Measurements from ENCODE around the gene TBCA. TPM values are rescaled to one million over a fixed set of nuclear protein-coding genes. Genes with fewer than 3 reads are reported as not detected.
"Not testable (repeated sequence)": the region's sequence is repeated elsewhere in the genome, so short reads cannot be mapped to it uniquely, and the experiment has no call there.

The TBCA gene
- total RNA-seq, 1 experiment from 2014 or later: 54.9 TPM

DNA sequence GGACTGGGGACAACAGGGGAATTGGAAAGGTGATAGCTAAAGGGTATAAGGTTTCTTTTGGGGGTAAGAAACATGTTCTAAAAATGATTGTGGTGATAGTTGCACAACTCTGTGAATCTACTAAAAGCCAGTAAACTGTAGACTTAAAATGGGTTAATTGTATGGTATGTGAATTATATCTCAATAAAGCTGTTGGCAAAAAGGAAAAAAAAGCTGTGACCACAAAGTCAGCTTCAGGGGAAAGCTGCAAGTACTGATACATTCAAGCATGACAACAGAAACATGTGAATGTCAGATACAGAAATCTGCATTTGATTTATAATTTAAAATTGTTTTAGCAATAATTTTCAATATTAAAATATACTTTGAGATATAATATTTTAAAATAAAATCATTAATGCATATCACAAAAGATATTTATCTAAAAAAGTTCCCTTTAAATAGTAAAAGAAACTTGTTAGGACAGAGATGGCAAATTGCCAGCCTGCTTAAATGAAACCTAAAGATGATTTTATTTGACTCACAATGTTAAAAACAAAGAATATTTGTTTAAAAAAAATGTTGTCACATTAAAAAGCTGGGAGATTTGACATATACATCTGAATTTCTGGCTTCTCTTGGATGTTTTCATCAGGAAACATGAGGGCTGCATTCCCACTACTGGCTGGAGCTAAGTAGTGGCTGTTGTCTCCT lies 66.0 kb downstream of the TBCA start:
- no peak for DNase-seq (ENCODE audit: low spot score)

DNA sequence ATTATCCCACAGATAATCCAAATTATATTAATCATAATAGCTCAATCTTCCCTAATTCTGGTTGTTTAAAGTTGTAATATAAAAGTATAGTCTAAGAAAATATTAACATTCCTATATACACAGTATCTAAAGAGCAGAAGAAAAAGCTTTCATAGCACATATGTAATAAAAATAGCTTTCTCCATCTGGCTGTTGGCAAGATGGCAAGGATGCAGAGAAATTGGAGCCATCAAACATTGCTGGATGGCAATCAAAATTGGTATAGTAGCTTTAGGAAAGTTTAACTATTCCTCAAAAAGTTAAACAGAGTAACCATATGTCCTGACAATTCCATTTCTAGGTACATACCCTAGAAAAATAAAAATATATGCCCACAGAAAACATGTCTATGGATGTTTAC lies 66.8 kb downstream of the TBCA start:
- DNase-seq (ENCODE audit: low spot score): no peak

DNA sequence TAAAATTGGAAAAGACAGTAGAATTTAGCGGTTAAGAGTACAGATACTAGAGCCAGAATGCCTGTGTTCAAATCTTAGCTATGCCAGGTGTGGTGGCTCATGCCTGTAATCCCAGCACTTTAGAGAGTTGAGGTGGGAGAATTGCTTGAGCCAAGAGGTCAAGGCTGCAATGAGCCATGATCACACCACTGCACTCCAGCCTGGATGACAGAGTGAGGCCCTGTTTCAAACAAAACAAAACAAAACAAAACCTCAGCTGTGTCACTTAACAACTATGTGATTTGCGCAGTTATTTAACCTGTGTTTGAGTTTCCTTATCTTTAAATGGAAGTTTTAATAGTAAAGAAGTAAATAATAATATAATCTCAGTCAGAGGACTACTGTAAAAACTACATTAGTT lies 68.3 kb downstream of the TBCA start:
- DNase-seq (ENCODE audit: low spot score): no peak

DNA sequence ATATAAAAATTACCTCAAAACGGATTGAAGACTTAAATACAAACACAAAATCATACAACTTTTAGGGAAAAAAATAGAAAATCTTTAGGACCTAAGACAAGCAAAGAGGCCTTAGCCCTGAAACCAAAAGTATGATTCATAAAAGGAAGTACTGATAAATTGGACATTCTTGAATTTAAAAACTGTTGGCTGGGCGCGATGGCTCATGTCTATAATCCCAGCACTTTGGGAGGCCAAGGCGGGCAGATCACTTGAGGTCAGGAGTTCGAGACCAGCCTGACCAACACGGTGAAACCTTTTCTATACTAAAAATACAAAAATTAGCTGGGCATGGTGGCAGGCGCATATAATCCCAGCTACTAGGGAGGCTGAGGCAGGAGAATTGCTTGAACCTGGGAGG lies 76.6 kb downstream of the TBCA start:
- not testable (repeated sequence) for DNase-seq (ENCODE audit: low spot score)

DNA sequence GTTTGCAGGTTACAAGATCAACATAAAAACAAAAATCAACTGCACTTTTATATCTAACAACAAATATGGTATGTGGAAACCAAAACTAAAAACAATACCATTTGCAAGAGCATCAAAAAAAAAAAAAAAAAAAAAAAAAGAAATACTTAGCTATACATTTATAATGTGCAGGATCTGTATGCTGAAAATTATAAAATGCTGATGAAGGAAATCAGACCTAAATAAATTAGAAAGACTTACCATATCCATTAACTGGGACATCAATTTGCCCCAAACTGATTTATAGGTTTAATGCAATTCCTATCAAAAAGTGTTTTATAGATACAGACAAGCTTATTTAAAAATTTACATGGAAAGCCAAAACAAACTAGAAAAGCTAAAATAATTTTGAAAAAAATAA lies 77.2 kb downstream of the TBCA start:
- no peak for DNase-seq (ENCODE audit: low spot score)

DNA sequence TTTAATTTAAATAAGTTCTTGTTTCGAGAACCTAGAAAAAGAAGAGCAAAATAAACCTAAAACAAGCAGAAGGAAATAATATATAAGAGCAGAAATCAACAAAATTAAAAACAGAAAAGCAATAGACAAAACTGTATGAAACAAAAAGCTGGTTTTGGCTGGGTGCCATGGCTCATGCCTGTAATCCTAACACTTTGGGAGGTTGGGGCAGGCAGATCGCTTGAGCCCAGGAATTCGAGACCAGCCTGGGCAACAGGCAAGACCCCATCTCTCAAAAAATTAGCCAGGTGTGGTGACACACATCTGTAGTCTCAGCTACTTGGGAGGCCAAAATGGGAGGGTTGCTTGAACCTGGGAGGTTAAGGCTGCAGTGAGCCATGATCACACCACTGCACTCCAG lies 78.4 kb downstream of the TBCA start:
- DNase-seq (ENCODE audit: low spot score): no peak

DNA sequence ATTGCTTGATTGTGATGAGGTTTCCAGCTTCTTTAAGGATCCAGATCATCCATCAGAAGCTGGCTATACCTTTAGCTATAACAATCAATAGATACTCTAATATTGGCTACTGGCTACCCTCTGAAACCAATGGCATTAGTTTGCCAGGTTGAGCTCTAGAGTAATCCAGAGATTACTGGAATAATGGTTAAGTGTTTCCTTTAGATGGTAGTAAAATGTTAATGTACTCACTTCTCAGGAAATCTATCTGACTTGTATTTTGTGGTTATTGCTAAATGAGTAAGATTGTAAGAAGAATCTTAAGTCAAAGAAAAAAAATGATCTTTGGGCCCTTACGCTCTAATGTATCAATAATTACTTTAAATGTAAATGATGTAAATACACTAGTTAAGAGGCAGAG lies 80.0 kb downstream of the TBCA start:
- DNase-seq (ENCODE audit: low spot score): no peak

DNA sequence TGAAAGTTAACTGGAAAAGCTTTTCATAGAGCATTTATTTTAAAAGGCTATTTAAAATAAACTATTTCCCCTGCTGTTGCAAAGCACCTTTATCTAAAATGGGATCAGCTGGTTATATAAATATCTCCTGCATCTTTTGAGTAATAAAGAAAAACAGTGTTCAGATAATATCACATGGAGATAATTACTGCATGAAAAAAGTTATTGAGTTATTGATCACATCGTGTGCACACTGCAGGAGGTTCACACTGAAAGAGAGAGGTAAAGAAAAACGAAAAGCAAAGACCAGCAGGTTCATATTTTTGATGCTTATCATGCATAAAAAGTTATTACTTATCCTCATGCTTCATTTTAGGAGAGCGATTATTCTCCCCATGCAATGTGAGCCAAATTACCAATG lies 82.2 kb downstream of the TBCA start:
- DNase-seq (ENCODE audit: low spot score): no peak

DNA sequence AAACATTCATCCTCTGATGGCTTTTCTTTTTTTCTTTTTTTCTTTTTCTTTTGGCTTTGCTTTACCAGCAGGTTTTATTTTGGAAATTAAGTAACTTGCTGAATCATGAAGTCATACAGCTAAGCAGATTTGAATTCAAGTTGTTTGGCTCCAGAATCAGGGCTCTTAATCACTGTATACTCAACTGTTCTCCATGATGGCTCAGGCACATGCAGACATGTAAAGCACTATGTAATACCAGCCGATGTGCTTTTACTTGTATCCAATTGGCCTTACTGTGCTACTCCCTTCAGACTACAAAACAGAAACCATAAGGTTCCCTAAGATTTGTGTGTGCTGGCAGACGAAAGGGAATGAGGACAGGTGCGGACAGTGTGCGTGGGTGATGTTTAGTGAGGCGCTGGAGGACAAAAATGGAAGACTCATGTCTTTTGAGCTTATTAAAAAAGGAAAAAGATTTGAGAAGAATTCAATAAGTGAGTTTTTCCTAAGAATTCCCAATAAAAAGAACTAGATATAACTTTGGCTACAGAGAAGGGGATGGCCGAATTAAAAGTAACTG lies 92.9 kb downstream of the TBCA start:
- DNase-seq (ENCODE audit: low spot score): no peak

DNA sequence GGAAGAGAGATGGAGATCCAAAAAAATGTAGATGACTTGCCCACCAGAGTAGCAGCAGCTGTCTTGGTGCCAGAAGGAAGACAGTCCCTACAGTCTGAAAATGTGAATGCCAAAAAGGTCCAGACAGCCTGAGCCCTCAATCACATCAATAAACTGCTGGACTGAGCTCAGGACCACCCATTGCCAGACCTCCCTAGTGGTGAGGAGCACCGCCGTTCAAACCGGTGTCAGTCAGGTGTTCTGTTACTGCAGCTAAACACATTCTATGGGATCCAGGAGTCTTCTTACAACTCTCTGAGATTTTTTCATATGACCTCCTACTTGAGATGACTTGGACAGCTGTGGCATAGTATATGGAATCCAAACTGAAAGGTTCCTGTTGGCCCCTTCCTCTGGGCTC lies 105.6 kb downstream of the TBCA start:
- no peak for DNase-seq (ENCODE audit: low spot score)

DNA sequence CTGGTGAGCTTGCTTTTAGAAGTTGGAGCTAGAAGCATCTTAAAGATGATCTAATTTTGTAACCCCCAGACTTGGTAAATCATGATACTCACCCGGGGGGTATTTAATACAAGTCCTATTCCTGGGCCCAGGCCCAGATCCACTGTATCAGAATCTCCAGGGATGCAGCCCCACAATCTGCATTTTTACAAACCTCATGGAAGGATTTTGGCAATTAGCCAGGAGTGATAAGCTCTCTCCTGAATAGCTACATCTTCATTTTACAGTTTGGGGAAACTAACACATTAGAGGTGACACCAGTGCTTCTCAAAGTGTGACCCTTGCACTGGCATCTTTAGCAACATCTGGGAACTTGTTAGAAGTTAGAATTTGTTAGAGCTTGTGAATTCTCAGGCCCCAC lies 106.5 kb downstream of the TBCA start:
- DNase-seq (ENCODE audit: low spot score): no peak

DNA sequence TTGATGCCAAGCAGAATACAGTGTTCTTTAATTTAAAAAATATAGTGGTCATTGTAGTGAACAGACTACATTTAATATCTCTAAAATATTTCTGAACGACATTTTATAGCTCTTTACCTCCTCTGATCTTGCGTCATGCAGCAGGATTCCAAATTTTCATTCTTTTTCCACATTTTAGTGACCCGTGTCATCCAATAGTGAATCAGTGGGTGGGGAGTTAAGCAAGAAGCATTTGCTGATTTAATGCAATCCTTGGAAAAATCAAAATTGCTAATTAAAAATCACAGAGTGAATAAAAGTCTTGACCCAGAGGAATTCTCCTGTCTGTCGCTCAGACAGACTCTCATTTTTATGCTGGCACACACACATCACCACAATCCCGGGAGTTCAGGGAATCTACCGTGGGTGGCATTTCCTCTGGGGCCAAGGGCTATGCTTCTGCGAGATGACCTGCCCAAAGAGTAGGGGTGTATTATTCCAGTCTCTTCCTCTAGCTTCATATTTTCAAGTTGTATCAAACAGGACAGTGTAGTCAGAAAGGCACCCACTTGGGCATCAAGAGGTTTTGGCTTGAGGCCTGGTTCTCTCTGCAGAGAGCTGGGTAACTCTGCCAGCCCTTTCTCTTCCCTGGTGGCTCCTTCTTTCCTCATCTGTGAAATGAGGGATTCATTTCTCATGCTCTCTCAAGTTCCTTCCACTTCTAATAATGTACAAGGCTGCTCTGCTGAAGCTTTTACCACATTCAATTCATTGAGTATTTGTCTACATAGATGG lies 112.9 kb downstream of the TBCA start:
- no peak for DNase-seq (ENCODE audit: low spot score)

DNA sequence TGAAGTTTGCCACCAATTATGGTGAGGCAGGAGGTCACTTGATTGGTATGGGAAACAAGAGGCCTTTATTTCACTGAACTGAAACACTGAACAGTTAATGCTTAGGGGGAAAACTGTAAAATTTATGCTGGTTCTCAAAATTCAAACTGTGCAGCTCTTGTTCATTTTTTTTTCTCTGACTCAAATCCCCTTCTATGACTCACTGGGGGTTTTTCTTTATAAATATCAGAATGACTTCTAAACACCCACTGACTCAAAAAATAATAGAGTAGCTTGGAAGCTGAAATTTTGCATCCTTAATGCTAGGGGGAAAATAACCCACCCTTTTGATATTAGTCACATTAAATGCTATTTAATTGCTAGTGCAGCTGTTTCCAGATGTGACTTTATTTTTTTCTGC lies 113.5 kb downstream of the TBCA start:
- DNase-seq (ENCODE audit: low spot score): no peak

DNA sequence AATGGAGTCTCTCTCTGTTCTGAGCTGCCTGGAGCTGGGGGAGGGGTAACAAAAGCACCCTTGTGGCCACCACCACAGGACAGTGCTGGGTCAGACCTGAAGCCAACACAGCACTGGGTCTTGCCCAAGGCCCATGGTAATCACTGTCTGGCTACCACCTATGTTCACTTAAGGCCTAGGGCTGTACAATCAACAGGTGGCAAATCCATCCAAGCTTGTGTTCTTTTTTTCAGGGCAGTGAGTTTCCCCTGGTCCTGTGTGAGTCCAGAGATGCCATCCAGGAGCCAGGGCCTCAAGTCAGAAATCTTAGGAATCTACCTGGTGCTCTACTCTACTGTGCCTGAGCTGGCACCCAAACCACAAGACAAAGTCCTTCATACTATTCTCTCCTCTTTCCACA lies 117.5 kb downstream of the TBCA start:
- DNase-seq (ENCODE audit: low spot score): no peak

DNA sequence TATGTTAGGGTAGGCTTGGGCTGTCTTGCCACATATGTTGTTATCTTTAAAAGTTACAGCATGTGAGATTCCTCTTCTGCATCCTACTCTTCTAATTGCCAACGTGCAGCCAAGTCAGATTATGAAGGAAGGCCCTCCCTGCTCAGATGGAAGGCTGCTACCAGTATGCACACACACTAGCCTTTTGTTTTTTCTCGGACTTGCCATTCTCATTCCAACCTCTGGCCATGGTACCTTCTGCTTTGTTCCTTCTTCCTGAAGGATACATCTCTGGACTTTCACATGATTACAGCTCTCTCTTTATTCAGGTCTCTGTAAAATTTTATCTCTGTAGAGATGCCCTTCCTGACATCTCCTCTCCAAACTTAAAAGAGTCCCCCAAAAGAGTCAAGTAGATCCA lies 124.8 kb downstream of the TBCA start:
- no peak for DNase-seq (ENCODE audit: low spot score)

DNA sequence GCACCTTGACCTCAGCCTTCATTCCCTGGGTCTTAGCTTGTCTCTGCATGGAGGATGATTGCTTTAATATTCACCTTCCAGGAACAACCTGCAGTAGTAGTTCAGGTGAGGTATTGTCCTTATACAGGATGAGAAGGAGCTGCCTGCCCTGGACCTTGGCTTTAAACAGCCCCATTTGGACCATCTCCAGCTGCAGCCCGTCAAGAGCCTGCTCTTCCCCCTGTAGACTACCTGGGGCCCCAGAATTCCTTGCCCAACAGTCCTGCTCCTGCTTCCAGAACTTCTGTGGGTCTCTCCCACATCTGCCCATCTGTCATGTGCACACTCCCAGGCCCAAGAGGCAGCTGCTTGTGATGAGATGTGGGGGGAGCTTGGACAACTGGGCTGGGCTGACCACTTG lies 125.5 kb downstream of the TBCA start:
- no peak for DNase-seq (ENCODE audit: low spot score)

DNA sequence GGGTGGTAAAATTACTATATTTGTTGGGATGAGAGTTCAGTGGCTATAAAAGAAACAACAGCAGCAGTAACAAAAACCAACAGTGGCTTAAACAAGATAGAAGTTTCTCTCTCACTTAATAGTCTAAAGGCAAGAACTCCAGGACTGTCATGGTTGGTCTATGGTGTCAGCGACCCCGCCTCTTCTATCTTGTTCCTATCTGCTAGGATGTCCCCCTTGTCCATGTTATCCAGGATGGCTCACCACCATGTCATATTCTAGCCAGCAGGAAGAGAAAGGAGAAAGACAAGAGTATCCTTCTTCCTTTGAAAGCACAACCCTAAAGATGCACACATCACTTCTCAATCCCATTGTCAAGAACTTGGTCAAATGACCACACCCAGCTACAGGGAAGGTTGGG lies 126.4 kb downstream of the TBCA start:
- DNase-seq (ENCODE audit: low spot score): no peak

DNA sequence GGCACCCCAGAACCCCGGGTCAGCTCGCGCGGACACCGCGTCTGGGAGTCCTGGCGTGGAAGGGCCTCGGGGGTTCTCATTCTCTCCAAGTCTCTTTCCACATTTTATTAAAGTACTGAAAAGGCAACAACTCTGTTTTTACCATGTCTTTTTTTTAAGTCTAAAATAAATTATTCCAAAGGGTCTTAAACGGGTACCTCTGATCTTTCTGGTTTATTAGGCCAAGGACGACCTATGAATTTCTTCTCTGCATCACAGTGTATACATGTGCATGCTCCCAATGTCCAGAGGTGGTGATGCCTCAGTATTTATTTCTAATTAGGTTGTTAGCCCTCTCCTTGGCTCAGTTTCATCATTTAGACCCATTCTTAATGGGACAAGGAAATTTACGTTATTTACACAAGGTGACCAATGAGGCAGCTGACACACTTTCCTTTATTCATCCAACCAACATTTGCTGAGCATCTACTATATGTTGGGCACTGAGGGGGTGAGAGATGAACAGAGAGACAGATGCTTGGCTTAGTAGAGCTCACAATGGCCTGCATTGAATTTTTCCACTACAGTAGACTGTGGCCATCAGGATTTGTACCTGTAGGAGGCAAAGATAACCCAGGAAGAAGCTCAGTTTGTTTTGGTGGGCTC lies 130.0 kb downstream of the TBCA start:
- no peak for DNase-seq (ENCODE audit: low spot score)

DNA sequence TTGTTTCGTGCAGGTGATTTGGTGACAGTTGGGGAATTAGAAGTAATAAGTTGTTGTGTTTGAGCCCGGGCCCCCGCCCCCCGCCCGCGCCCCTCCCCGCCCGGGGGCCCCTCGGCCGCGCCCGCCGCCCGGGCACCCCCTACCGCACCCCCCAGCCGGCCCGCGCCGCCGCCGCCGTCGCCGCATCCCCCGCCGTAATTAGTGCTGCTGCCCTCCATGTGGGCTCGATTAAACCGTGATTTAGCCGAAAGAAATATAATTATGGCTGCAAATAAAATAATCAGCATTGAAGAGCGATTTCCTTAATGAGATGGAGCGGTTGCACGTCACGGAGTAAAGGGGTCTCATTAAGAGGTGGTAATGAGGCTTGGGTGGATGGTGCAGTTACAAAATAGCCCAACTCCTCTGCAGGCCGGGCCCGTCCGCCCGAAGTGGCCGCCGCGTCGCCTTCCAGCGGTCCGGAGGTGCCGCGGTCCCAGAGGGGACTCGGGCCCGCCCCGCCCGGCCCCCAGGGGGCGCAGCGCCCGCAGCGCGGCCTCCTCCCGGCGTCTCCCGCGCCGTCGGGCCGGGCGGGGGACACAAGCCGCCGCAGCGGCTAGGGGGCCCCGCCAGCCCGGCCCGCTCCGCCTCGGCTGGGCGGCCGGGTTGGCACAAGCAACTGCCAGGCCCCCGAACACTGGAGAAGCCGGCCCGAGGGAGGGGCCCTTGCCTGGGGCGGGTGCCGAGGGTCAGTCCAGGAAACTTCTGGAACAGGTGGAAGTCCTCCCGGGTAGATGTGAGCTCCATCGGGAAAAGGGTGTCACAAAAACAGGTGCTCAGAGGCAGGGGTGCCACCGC lies 130.8 kb downstream of the TBCA start:
- no peak for DNase-seq (ENCODE audit: low spot score)

DNA sequence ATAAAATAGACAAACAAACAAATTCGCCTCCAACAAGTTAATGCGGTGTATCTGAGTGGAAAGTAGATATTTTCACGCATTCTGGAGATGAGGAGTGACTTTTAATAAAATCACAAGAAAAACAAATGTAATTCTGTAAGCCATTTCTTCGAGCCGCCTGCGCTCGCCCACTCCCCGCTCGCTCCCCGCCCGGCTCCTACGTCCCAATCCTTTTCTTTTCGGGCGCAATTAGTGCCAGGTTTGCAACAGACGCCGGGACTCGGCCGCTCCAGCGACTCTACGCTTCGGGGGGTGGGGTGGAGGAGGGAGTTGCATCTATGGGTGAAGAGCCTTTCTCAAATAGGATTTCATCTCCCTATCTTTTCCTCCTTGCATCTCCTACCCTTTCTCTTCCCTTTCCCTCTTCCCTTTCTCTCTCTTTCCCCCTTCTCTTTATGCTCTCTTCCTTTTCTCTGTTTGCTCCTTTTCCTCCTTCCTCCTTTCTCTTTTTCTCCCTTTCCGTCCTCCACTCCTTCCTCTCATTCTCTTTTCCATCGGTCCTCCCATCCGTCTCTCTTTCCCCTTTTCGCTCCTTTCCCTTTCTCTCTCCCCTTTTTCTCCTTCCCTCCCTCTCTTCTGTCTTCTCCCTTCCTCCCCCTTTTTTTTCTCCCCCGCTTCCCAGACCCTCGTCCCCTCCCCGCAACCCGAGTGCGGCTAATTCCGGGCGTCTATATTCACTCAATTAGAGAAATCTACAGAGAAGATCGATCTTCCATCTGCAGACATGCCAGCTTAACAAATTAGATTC lies 131.6 kb downstream of the TBCA start:
- DNase-seq (ENCODE audit: low spot score): no peak

Measured in HT-29 (cell line).